Esophagus muscularis mucosa (tissue), 3 donors: ENCODE measurements around the gene MYO15B.

ENCODE experiments used
- POLR2A ChIP-seq: fragments of 450-650 bp; IDR thresholded peaks from one replicate; pipeline ENCODE4 v1.6.1; 2017; ENCODE audit warnings: antibody characterized with exemption, moderate library complexity, mild to moderate bottlenecking, low read depth
- TF ChIP-seq, protein P1 (sequence below), 3 experiments: fragments of 200-600 bp in 2 of 3; fragments of 450-650 bp in 1 of 3; sonication (generic) in 2 of 3; IDR thresholded peaks; one replicate each; pipeline ENCODE4 v1.5.1; 2017 to 2019; ENCODE audit warnings: antibody characterized with exemption in 3 of 3, mild to moderate bottlenecking in 2 of 3, moderate library complexity in 1 of 3

DNA sequence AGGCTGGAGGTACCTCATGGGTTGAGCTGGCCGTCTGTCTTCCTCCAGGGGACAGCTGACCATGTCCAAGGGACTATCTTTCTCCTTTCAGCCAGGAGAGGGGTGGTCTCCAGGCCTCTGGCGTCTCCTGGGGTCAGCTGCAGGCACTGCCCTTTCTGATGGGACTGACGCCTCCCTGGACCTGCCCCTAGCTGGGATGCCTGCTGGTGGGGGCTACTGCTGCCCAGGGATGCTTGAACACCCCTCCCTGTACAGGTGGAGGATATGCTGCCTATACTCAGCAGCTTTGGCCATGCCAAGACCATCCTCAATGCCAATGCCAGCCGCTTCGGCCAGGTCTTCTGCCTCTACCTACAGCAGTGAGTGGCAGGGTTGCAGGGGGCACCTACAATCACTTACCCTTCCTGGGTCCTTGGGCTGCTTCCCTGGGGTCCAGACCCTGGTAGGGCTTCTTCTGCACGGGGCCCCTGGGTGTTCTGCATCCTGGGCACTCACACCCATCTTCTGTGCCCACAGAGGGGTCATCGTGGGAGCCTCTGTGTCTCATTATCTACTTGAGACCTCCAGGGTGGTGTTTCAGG lies 4.2 kb downstream of the MYO15B start:
- TF ChIP-seq, protein P1, sequence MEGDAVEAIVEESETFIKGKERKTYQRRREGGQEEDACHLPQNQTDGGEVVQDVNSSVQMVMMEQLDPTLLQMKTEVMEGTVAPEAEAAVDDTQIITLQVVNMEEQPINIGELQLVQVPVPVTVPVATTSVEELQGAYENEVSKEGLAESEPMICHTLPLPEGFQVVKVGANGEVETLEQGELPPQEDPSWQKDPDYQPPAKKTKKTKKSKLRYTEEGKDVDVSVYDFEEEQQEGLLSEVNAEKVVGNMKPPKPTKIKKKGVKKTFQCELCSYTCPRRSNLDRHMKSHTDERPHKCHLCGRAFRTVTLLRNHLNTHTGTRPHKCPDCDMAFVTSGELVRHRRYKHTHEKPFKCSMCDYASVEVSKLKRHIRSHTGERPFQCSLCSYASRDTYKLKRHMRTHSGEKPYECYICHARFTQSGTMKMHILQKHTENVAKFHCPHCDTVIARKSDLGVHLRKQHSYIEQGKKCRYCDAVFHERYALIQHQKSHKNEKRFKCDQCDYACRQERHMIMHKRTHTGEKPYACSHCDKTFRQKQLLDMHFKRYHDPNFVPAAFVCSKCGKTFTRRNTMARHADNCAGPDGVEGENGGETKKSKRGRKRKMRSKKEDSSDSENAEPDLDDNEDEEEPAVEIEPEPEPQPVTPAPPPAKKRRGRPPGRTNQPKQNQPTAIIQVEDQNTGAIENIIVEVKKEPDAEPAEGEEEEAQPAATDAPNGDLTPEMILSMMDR (IDR thresholded peaks at IDR 0.05) = no peak
- no peak for TF ChIP-seq POLR2A
